Fibroblast of villous mesenchyme (primary cell): ENCODE data around the gene FASN. TPM values are rescaled to one million over a fixed set of nuclear protein-coding genes. Genes with fewer than 3 reads are reported as not detected.

Source experiments
- DNase-seq: peaks from one replicate; pipeline ENCODE4 v3.0.0-alpha.2; 2010; ENCODE audit warnings: low read depth
- H3K4me3 ChIP-seq: 2 replicates; pipeline ENCODE4 v1.5.1; 2011; ENCODE audit warnings: low read depth, mild to moderate bottlenecking, low read length
- total RNA-seq: library from RNA; depleted of rRNA; stranded (reverse); fragments of >200 nt; gene quantifications from 2 replicates; pipeline ENCODE4 v1.2.3, GENCODE V29; 2012
- TF ChIP-seq, protein P1 (sequence below): IDR thresholded peaks from 2 replicates; pipeline ENCODE4 v1.5.1; 2012; ENCODE audit warnings: low read depth, mild to moderate bottlenecking, low read length; ENCODE audit not compliant: insufficient read depth

The FASN gene
- total RNA-seq, 1 donor = 274 TPM

DNA sequence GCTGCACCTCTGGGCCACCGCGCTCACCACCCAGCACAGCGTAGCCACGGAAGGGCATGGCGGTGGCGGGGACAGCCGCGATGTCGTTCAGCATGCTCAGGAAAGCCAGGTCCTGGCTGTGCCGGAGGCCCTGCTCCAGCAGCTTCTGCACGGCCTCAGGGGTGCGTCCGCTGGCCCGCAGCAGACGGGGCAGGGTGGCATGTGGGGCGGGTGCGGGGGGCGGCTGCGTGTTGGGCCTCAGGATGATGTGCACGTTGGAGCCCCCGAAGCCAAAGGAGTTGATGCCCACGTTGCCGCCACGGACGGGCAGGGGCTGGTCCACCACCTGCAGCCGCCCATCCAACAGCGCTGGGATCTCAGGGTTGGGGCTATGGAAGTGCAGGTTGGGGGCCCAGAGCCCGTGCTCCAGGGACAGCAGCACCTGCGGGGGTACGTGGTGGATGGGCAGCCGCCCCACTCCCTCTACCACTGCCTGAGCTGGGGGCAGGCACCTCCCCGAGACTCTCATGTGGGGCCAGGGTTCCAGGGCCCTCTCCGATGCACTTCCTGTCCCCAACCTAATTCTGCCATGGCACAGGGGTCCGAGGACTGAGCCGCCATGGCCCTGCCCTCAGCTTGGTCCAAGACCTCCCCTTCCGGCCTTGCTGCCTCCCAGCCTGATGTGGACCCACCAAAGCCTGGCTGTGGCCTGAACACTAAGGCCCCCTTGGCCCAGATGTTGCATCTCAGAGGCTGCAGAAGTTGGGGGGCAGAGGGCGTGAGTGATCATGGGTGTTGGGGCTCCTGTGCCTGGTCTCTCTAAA is 6.6 kb downstream of the FASN start:
- no peak overlapping the region for H3K4me3 ChIP-seq
- TF ChIP-seq, protein P1, sequence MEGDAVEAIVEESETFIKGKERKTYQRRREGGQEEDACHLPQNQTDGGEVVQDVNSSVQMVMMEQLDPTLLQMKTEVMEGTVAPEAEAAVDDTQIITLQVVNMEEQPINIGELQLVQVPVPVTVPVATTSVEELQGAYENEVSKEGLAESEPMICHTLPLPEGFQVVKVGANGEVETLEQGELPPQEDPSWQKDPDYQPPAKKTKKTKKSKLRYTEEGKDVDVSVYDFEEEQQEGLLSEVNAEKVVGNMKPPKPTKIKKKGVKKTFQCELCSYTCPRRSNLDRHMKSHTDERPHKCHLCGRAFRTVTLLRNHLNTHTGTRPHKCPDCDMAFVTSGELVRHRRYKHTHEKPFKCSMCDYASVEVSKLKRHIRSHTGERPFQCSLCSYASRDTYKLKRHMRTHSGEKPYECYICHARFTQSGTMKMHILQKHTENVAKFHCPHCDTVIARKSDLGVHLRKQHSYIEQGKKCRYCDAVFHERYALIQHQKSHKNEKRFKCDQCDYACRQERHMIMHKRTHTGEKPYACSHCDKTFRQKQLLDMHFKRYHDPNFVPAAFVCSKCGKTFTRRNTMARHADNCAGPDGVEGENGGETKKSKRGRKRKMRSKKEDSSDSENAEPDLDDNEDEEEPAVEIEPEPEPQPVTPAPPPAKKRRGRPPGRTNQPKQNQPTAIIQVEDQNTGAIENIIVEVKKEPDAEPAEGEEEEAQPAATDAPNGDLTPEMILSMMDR = no peak
- no peak for DNase-seq

DNA sequence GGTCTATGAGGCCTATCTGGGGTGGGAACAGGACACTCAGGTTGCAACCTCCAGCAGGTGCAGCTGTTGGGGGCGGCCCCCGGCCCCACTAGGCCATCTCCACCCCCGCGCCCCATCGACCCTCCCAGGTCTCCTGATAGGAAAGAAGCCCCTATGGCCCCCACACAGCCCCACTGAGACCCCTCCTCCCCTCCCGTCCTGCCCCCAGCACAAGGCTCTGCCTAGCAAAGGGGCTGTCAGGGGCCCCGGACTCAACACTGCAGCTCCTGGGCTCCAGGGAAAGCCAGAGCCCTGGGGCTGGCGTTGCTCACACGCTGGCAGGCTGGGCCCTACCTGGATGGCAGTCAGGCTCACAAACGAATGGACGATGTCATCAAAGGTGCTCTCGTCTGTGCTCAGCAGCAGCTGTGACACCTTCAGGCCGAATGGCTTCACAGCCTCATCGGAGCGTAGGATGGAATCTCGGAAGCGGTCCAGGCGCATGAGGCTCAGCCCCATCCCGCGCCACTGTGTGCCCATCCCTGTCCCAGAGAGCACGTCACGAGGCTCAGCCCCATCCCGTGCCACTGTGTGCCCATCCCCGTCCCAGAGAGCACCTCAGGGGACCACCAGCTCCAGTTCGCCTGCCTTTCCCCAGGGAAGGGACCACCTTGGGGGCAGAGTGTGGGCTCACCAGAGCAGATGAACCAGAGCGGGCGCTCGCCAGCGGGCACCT is 7.3 kb downstream of the FASN start:
- TF ChIP-seq, protein P1 = no peak
- no peak for DNase-seq
- H3K4me3 ChIP-seq = no peak overlapping the region

DNA sequence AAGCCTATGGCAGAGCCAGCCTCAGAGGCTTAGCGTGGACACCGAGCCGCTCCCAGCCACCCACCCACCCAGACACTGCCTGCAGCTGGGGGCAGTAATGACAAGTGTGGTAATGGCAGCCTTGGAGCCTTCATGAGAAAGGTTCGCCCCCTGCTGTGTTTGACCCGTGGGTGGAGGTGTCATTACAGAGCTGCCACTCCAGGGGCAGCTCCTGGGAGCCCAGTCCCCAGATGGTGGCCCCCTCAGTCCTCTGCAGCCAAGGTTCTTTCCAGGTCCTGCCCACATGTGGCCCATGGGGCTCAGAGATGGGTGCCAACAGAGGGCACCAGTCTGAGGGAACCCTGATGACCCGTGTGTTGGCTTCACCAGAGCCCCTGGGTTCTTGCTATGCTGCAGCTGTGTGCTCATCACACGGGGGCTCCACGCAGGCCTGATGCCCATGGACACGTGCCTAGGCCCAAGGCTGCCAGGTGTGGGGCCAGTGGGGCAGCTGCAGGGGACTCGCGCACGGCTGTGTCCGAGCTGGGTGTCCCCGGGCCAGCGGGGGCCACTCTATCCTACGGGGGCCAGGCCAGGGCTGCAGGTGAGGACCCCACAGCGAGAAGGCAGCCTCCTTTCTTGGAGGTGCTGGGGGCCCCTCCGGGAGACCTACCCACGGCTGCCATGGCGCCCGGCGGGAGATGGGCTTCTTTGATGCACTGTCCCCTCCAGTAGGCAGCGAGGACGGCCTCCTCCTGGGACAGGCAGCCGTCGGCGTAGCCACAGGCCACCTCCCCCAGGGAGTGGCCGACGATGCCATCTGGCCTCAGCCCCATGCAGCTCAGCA is 8.1 kb downstream of the FASN start:
- no peak for DNase-seq
- no peak overlapping the region for H3K4me3 ChIP-seq
- TF ChIP-seq, protein P1 = no peak

DNA sequence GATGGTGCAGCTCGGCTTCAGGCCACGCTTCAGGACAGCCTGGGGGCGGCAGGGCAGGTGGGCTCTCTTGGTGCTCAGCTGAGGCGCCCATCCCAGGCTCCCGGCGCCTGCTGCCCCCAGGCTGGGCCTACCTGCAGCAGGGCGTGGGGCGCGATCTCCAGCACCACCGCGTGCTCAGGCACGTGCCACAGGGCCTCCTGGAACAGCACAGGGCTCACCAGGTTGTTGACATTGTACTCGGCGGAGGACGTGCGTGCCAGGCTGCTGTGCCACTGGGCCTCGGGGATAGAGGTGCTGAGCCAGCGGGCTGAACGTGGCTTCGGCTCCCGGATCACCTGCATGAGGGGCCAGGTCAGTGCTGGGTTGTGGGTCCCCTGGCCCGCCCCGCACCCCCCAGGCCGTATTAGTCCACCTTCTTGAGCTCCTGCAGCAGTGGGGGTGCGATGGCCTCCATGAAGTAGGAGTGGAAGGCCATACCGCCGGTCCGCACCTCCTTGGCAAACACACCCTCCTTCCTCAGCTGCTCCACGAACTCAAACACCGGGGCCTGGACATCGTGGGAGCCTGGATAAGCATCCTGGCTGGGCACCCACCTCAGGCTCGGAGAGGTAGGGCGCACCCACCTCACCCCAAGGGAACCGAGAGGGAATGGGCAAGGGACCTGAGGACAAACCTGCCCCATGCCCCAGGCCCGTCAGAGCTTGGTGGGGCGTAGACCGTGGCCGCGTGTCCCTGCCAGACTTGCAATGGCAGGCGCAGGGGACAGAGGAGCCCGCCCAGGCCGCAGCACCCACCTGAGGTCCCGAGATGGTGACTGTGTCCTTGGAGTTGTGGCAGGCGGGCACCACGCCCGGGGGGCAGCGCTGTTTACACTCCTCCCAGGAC is 9.0 kb downstream of the FASN start:
- no peak for DNase-seq
- no peak overlapping the region for H3K4me3 ChIP-seq
- TF ChIP-seq, protein P1 = no peak

DNA sequence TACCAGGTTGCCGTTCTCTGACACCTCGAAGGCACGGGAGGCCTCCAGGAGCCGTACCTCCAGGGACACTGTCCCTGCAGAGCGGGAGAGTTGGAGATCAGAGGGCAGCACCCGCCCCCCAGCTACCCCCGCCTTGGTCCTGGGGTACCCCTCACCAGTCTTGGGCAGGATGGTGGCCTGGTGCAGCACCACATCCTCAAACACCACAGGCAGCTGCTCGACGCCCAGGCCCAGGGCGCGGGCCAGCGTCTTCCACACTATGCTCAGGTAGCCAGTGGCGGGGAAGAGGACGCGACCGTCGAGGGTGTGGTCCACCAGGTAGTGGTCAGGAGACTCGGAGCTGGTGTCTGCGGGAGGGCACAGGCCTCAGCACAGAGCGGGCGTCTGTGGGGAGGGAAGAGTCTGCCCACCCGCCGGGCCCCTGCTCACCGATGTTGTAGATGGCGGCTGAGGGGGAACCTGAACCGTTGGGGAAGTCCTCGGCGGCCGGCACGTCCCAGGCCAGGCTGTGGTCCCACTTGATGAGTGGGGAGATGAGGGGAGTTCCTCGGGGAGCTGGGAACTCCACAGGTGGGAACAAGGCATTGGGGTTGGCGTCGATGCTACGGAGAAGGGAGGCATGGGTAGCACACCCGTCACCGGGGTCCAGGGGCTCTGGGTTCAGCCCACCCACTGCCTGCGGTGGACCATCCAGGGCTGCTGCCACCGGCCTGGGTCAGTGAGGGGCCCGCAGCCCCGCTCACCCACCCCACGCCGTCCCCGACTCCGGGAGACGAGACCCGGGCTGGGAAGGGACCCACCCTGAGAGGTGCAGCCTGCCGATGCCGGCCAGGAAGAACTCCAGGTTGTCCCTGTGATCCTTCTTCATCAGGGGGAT is 9.8 kb downstream of the FASN start:
- no peak for DNase-seq
- no peak overlapping the region for H3K4me3 ChIP-seq
- TF ChIP-seq, protein P1 = no peak
